ENCODE data around the gene XXYLT1. TPM values are rescaled to one million over a fixed set of nuclear protein-coding genes. Genes with fewer than 3 reads are reported as not detected.

The XXYLT1 gene
- total RNA-seq, 3 donors from 2014 or later = 10.0 to 10.7 (median 10.2) TPM

DNA sequence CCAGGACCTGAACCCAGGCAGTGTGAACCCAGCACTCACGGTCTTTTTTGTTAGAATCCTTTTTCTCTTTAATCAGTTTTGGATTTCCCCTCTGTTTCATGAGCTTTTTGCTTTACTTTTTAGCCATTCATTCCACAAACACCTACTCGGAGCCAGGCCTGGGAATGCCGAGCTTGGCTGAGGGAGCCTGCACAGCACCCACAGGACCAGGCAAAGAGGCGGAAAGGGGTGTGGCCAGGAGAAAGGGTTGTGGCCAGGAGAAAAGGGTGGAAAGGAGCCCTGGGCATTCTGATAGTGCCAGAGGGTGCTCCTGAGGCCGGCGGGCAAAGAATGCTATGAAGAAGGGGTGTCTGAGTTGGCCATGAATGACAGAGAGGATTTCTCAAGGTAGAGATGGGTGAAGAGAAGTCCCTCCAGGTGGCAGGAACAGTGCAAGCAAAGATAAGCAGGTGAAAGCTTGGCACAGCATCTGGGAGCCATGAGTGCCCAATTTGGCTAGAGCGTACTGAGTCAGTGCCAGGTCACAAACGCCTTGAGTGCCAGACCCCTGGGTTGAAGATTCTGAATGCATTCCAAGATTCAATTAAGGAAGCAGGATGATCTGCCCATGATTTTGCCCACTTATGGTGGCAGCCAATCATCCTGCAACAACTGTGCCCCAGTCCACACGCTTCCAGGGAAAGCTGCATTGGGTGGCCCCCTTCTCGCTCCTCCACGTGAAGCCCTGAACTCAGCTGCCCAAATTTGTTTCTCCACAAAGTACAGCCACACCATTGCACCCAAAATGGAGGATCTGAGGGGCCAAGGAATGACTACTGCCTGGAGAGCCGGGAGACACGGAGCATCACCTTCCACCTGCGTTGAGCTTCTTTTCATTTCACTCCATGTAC is 157.2 kb downstream of the XXYLT1 start:
- H3K4me1 ChIP-seq (ENCODE audit: low read depth) = no peaks in the 10 kb centered on the region
- no peak for DNase-seq
- H3K36me3 ChIP-seq (ENCODE audit: low read depth) = no peaks in the 10 kb centered on the region
- intact Hi-C loops (cut with DNase I, micrococcal nuclease) = no loop called here
- TF ChIP-seq, protein P1, sequence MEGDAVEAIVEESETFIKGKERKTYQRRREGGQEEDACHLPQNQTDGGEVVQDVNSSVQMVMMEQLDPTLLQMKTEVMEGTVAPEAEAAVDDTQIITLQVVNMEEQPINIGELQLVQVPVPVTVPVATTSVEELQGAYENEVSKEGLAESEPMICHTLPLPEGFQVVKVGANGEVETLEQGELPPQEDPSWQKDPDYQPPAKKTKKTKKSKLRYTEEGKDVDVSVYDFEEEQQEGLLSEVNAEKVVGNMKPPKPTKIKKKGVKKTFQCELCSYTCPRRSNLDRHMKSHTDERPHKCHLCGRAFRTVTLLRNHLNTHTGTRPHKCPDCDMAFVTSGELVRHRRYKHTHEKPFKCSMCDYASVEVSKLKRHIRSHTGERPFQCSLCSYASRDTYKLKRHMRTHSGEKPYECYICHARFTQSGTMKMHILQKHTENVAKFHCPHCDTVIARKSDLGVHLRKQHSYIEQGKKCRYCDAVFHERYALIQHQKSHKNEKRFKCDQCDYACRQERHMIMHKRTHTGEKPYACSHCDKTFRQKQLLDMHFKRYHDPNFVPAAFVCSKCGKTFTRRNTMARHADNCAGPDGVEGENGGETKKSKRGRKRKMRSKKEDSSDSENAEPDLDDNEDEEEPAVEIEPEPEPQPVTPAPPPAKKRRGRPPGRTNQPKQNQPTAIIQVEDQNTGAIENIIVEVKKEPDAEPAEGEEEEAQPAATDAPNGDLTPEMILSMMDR (IDR thresholded peaks at IDR 0.05) = no peak
- ATAC-seq = no peak
- H3K4me3 ChIP-seq = no peak overlapping the region
- no peaks in the 10 kb centered on the region for H3K9me3 ChIP-seq

DNA sequence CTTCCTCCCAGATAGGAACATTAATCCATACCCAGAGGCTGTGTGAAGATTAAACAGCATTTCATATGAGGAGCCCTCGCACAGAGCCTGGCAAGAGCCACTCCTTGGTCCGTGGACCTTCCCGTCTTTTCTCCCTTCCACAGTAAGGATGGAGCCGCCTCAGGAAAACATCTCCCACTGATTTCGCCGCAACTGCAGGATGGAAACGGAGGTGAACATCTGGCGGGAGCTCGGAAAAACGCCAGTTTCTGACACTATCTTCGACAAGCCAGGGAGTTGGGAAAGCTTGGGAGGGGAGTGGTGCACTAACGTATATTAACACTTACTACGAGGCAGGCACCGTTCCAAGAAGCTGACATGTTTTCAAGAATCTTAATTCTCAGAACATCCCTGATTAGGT is 157.9 kb downstream of the XXYLT1 start:
- intact Hi-C loops (cut with DNase I, micrococcal nuclease) = no loop called here
- no peak overlapping the region for H3K4me3 ChIP-seq
- no peaks in the 10 kb centered on the region for H3K9me3 ChIP-seq
- TF ChIP-seq, protein P1 (IDR thresholded peaks at IDR 0.05) = no peak
- H3K4me1 ChIP-seq (ENCODE audit: low read depth) = no peaks in the 10 kb centered on the region
- ATAC-seq = no peak
- no peak for DNase-seq
- H3K36me3 ChIP-seq (ENCODE audit: low read depth) = no peaks in the 10 kb centered on the region

DNA sequence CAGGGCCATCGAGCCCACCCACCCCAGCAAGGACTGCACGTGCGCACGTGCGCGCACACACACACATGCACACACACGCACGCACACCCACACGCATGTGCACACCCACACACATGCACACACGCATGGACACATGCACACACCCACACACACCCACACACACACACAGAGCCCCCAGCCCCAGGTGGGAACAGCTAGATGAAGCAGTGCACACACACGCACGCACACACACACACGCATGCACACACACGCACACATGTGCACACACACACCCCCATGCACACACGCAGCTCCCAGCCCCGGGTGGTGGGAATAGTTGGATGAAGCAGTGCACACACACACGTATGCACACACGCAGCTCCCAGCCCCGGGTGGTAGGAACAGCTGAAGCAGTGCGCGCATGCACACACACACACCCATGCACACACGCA is 158.6 kb downstream of the XXYLT1 start:
- H3K36me3 ChIP-seq (ENCODE audit: low read depth) = no peaks in the 10 kb centered on the region
- ATAC-seq (no peak), DNase-seq (no peak)
- TF ChIP-seq, protein P1 (IDR thresholded peaks at IDR 0.05) = no peak
- intact Hi-C loops (cut with DNase I, micrococcal nuclease) = no loop called here
- no peak overlapping the region for H3K4me3 ChIP-seq
- H3K9me3 ChIP-seq = no peaks in the 10 kb centered on the region
- H3K4me1 ChIP-seq (ENCODE audit: low read depth) = no peaks in the 10 kb centered on the region

DNA sequence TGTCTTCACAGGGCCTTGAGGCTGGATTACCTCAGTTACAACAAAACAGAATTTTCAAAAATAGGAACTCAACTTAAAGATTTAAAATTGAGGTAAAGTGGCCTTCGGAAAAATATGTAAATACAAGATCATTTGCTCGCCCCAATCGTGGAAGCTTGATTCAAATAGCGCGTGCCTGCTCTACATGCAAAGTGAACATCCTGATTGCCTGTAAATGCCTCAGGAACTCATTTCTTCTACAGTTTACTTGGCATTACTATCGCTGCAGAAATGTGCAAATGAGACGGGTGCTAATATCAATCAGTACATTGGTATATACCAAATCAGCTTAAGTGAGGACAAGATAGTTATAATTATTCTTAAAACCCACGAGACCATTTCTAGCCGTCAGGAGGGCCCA is 159.2 kb downstream of the XXYLT1 start:
- intact Hi-C loops (cut with DNase I, micrococcal nuclease) = no loop called here
- Histone ChIP-seq H3K36me3 (ENCODE audit: low read depth) (no peaks in the 10 kb centered on the region), H3K4me3 (no peak overlapping the region), H3K9me3 (no peaks in the 10 kb centered on the region), H3K4me1 (ENCODE audit: low read depth) (no peaks in the 10 kb centered on the region)
- no peak for ATAC-seq
- TF ChIP-seq, protein P1 (IDR thresholded peaks at IDR 0.05) = no peak
- DNase-seq = no peak

DNA sequence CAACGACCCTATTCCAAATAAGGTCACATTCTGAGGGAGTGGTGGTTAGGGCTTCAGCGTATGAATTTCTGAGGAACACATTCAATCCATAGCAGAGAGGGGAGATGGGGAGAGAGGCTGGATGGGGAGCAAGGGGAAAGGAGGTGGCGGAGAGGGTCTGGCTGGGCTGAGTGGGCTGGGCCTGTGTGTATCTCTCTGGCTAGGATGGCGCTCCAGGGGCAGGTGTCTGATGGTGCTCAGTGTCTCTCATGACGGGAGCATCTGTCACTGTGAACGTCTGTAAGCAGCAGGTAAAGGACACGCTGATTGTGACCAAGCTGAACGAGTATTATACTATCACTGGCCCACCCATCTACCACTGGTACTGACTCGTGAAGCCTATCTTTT is 159.6 kb downstream of the XXYLT1 start:
- no peak for DNase-seq
- ATAC-seq = no peak
- Histone ChIP-seq H3K36me3 (ENCODE audit: low read depth) (no peaks in the 10 kb centered on the region), H3K4me1 (ENCODE audit: low read depth) (no peaks in the 10 kb centered on the region), H3K4me3 (no peak overlapping the region), H3K9me3 (no peaks in the 10 kb centered on the region)
- TF ChIP-seq, protein P1 (IDR thresholded peaks at IDR 0.05) = no peak
- intact Hi-C loops (cut with DNase I, micrococcal nuclease) = no loop called here
